HS-5 (cell line): ENCODE data around the gene ZNF275.
"Not testable (repeated sequence)": the region's sequence is repeated elsewhere in the genome, so short reads cannot be mapped to it uniquely, and the experiment has no call there.

Experiments used
- DNase-seq: peaks from one replicate; pipeline ENCODE4 v3.0.0-alpha.2; 2012; ENCODE audit warnings: low read depth

The ZNF275 gene

GRCh38 chrX:153387987-153388721 is 54.2 kb downstream of the ZNF275 start:
- no peak for DNase-seq

GRCh38 chrX:153388722-153389459 is 54.9 kb downstream of the ZNF275 start:
- DNase-seq = no peak

GRCh38 chrX:153389460-153389768 is 55.5 kb downstream of the ZNF275 start:
- not testable (repeated sequence) for DNase-seq

GRCh38 chrX:153392642-153393321 is 58.8 kb downstream of the ZNF275 start:
- no peak for DNase-seq

GRCh38 chrX:153394612-153395011 is 60.7 kb downstream of the ZNF275 start:
- no peak for DNase-seq

GRCh38 chrX:153395613-153396319 is 61.8 kb downstream of the ZNF275 start:
- no peak for DNase-seq

GRCh38 chrX:153396320-153397195 is 62.6 kb downstream of the ZNF275 start:
- no peak for DNase-seq

GRCh38 chrX:153397256-153397960 is 63.5 kb downstream of the ZNF275 start:
- no peak for DNase-seq

- no peak for DNase-seq
Observed at GRCh38 chrX:153398275-153398960, 64.5 kb downstream of the ZNF275 start.

- DNase-seq = no peak
Observed at GRCh38 chrX:153400146-153401132, 66.5 kb downstream of the ZNF275 start.

GRCh38 chrX:153401133-153401764 is 67.3 kb downstream of the ZNF275 start, which contains the start of gene PNMA6E:
TSS of gene PNMA6E (minus strand) at chrX:153401350. CDS start at chrX:153398849, 2,501 bp downstream.
- DNase-seq = no peak
